BE2C (cell line): ENCODE data around the gene ASB7. TPM values are rescaled to one million over a fixed set of nuclear protein-coding genes. Genes with fewer than 3 reads are reported as not detected.

Source experiments
- DNase-seq: peaks from one replicate; pipeline ENCODE4 v3.0.0-alpha.2; 2020
- H3K27me3 ChIP-seq: fragments of 250-450 bp; sonication (Bioruptor Pico); 2 replicates; pipeline ENCODE4 v1.5.1; 2020; ENCODE audit warnings: mild to moderate bottlenecking
- H3K36me3 ChIP-seq: fragments of 250-450 bp; sonication (Bioruptor Pico); 2 replicates; pipeline ENCODE4 v1.5.1; 2020; ENCODE audit warnings: mild to moderate bottlenecking
- H3K4me1 ChIP-seq: fragments of 250-450 bp; sonication (Bioruptor Pico); 2 replicates; pipeline ENCODE4 v1.5.1; 2020
- H3K4me3 ChIP-seq: 2 replicates; pipeline ENCODE4 v1.5.1; 2011; ENCODE audit warnings: low read depth, low read length
- H3K9me3 ChIP-seq: fragments of 250-450 bp; sonication (Bioruptor Pico); 2 replicates; pipeline ENCODE4 v1.5.1; 2020
- polyA plus RNA-seq: library from polyadenylated mRNA; unstranded; fragments of >200 nt; gene quantifications from one replicate; pipeline ENCODE4 v1.2.1, GENCODE V29; 2012; ENCODE audit warnings: low read depth, missing spikeins; ENCODE audit not compliant: insufficient read length, insufficient read depth
- TF ChIP-seq, protein P1 (sequence below): IDR thresholded peaks from 2 replicates; pipeline ENCODE4 v1.5.1; 2012; ENCODE audit warnings: mild to moderate bottlenecking, low read depth, low read length

ASB7 gene, protein sequence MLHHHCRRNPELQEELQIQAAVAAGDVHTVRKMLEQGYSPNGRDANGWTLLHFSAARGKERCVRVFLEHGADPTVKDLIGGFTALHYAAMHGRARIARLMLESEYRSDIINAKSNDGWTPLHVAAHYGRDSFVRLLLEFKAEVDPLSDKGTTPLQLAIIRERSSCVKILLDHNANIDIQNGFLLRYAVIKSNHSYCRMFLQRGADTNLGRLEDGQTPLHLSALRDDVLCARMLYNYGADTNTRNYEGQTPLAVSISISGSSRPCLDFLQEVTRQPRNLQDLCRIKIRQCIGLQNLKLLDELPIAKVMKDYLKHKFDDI
- 14.0 TPM for polyA plus RNA-seq

DNA sequence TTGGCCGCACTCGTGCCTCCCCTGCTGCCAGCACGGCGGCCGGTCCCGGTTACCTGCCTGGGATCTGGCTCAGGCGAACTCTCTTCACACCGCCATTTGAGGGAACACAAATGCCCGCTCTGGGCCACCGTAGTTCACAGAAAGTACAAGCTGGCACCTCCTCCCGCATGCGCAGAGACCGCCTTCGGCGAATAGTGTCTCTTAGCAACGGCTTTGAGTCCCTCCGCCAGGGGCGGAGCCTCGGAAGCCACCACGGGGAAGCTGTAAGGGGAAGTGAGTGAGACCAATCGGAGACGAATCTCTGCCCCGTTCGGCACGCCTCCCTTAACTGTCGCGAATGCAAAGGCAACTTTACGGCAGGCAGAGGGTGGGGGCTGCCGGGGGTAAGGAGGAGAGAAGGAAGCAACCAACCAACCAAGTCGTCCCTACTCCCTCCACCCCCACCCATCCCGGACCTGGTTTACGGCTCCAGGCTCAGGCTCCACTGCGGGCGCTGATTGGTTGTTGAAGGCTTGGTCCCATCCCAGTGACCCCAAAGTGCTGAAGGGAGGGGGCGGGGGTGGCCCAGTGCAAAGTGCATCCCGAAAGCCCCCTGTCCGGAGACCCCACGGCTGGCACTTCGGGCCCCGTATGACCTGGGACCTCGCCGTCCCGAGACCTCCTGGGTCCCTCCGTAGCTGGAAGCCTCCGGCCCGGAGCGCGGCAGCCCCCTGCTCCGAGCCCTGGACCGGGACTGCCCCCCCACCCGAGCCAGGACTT, at the start of gene ASB7, which contains the start of gene LINS1:
Gene ASB7 (plus strand): TSS at position 526 of the 759 bp plus-strand sequence. CDS start 9,628 bp downstream, outside the sequence.
Gene LINS1 (minus strand): TSS at position 121 of the 759 bp plus-strand sequence. CDS start 21,342 bp downstream, outside the sequence.
- H3K9me3 ChIP-seq, result no peaks in the 10 kb centered on the region
- peaks cover 4% of the 10 kb centered on the region; the same call in 1 of the 2 replicates for H3K4me1 ChIP-seq
- TF ChIP-seq, protein P1, sequence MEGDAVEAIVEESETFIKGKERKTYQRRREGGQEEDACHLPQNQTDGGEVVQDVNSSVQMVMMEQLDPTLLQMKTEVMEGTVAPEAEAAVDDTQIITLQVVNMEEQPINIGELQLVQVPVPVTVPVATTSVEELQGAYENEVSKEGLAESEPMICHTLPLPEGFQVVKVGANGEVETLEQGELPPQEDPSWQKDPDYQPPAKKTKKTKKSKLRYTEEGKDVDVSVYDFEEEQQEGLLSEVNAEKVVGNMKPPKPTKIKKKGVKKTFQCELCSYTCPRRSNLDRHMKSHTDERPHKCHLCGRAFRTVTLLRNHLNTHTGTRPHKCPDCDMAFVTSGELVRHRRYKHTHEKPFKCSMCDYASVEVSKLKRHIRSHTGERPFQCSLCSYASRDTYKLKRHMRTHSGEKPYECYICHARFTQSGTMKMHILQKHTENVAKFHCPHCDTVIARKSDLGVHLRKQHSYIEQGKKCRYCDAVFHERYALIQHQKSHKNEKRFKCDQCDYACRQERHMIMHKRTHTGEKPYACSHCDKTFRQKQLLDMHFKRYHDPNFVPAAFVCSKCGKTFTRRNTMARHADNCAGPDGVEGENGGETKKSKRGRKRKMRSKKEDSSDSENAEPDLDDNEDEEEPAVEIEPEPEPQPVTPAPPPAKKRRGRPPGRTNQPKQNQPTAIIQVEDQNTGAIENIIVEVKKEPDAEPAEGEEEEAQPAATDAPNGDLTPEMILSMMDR, result no peak
- peak within 1 kb of the TSS; percentile 94 for H3K4me3 ChIP-seq
- H3K27me3 ChIP-seq, result no peaks in the 10 kb centered on the region
- peak; percentile 100 for DNase-seq
- H3K36me3 ChIP-seq, result no peaks in the 10 kb centered on the region

DNA sequence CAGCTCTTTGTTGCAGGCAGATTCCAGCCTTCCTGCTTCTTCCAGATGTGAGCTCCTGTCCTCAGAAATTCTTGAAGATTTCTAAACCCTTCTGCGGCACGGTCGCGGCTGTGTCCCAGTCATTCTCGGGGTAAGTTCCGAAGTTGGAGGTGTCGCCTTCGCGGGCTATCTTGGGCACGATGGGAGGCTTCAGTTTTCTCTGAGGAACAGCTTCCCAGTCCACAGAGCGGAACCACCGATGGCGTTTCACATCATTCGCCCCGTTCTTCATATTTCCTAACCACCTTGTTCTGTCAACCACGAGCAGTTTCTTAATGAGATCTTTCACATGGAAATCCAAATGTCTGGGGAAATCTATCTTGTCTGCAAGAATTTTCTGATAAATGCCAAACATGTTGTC, 48.9 kb upstream of the ASB7 start:
- DNase-seq, result no peak
- TF ChIP-seq, protein P1, result no peak
- H3K36me3 ChIP-seq, result no peaks in the 10 kb centered on the region; the same call in 1 of the 2 replicates
- H3K9me3 ChIP-seq, result no peaks in the 10 kb centered on the region
- H3K4me1 ChIP-seq, result no peaks in the 10 kb centered on the region
- H3K27me3 ChIP-seq, result no peaks in the 10 kb centered on the region
- no peak overlapping the region for H3K4me3 ChIP-seq

DNA sequence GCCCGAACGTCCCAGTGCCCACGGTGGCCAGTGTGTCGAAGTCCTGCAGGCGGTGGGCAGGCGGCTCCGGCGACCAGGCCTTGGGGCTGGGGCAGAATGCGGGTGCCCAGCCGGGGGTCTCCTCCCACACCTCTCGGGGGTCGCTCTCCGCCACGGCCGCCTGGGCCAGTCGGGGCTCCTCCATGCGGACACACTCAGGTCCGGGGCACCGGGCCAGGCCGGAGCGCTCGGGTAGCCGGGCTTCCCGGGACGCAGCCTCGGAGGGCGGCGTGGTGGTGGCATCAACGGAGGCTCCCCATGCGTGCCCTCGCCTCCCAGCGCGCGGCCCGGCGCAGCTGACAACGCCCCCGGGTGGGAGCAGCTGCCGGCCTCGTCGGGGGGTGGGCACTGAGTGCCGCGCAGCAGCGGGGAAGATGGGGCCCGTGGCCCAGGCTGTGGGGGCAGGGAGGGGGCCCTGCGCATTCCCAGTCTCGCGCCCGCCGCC, 43.6 kb upstream of the ASB7 start:
- Histone ChIP-seq H3K27me3 (no peaks in the 10 kb centered on the region), H3K9me3 (no peaks in the 10 kb centered on the region), H3K36me3 (no peaks in the 10 kb centered on the region), H3K4me1 (no peaks in the 10 kb centered on the region), H3K4me3 (no peak overlapping the region)
- TF ChIP-seq, protein P1, result no peak
- no peak for DNase-seq

DNA sequence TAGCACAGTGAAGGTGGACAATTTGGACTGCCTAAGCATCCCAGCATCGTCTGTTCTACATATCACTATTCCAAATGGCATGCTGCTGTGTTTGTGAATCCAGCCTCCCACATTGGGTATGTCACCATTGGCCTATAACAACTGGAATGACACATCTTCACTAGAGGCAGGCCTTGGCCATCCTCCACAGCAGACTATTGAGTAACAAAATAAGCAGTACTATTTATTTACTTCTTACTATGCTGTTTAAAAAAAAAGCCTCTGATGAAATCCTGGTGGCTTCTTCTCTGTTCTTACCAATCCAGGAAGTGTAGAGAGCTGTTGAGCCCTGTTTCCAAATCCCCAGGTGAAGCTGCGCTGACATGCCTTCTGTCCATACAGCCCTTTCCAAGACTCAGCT, 43.1 kb upstream of the ASB7 start:
- Histone ChIP-seq H3K4me1 (no peaks in the 10 kb centered on the region), H3K27me3 (no peaks in the 10 kb centered on the region), H3K9me3 (no peaks in the 10 kb centered on the region), H3K4me3 (no peak overlapping the region), H3K36me3 (no peaks in the 10 kb centered on the region)
- TF ChIP-seq, protein P1, result no peak
- no peak for DNase-seq

DNA sequence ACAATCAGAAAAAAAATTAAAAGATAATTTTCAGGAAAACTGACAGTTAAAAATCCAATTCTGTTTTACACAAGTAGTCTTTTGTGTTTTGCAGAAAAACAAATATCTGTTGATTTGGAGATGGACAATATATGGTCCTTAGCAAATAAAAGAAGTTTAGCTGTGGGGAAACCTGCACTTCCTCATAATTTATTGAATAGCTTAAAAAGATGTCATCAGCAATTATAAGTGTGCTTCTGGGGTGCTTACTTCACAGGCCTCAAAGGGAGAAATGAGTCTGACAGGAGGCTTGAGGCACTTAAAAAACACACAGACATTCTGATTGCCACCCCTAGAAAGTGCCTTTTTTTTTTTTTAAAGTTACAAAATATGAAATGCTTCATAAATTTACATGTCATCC, 42.1 kb upstream of the ASB7 start:
- no peaks in the 10 kb centered on the region for H3K4me1 ChIP-seq
- H3K27me3 ChIP-seq, result no peaks in the 10 kb centered on the region
- DNase-seq, result no peak
- TF ChIP-seq, protein P1, result no peak
- H3K36me3 ChIP-seq, result no peaks in the 10 kb centered on the region
- H3K9me3 ChIP-seq, result no peaks in the 10 kb centered on the region
- H3K4me3 ChIP-seq, result no peak overlapping the region
